Caco-2 (cell line): ENCODE results near the gene THTPA. TPM values are rescaled to one million over a fixed set of nuclear protein-coding genes. Genes with fewer than 3 reads are reported as not detected.

Source experiments
- BruUV-seq: library from RNA; stranded (reverse); fragments of 400-500 nt; replicated peaks from 2 replicates; lab custom pipeline; 2021; lab: Mats Ljungman, UMichigan
- CTCF ChIA-PET: fragments of 300-600 bp; sonication (Branson Sonifier 250); formaldehyde crosslinking; loops from one replicate; lab custom pipeline; 2022; ENCODE audit warnings: antibody characterized with exemption; lab: Charles Lee
- POLR2A ChIA-PET: fragments of 300-600 bp; sonication (Branson Sonifier 250); formaldehyde crosslinking; loops from one replicate; lab custom pipeline; 2022; ENCODE audit warnings: antibody characterized with exemption; lab: Charles Lee
- DNase-seq, 2 experiments: peaks; one replicate each; pipeline versions ENCODE4 v3.0.0 to v3.0.0-alpha.2; 2020 to 2022
- H3K27me3 ChIP-seq: replicated peaks from 2 replicates; pipeline ENCODE4 v1.6.0; 2011; ENCODE audit warnings: low read length; ENCODE audit not compliant: control insufficient read depth, insufficient read depth
- H3K36me3 ChIP-seq: 2 replicates; pipeline ENCODE4 v1.5.1; 2011; ENCODE audit warnings: low read length; ENCODE audit not compliant: control insufficient read depth, insufficient read depth
- H3K4me1 ChIP-seq: fragments of 250-450 bp; sonication (Bioruptor Pico); 2 replicates; pipeline ENCODE4 v1.5.1; 2020; ENCODE audit warnings: mild to moderate bottlenecking
- H3K4me3 ChIP-seq: 2 replicates; pipeline ENCODE4 v1.5.1; 2011; ENCODE audit warnings: low read depth, mild to moderate bottlenecking, control low read depth, low read length
- H3K9me3 ChIP-seq: fragments of 250-450 bp; sonication (Bioruptor Pico); 2 replicates; pipeline ENCODE4 v1.5.1; 2020; ENCODE audit warnings: mild to moderate bottlenecking, moderate library complexity
- H3K27ac Mint-ChIP-seq: one replicate; pipeline ENCODE4 v1.8.0; 2022; ENCODE audit warnings: mixed read lengths; ENCODE audit not compliant: unreplicated experiment
- H3K27me3 Mint-ChIP-seq: one replicate; pipeline ENCODE4 v1.8.0; 2022; ENCODE audit warnings: mixed read lengths; ENCODE audit not compliant: insufficient read depth, unreplicated experiment
- H3K36me3 Mint-ChIP-seq: one replicate; pipeline ENCODE4 v1.8.0; 2022; ENCODE audit warnings: mild to moderate bottlenecking, mixed read lengths; ENCODE audit not compliant: insufficient read depth, unreplicated experiment
- H3K4me1 Mint-ChIP-seq: one replicate; pipeline ENCODE4 v1.8.0; 2022; ENCODE audit warnings: low read depth, mixed read lengths; ENCODE audit not compliant: unreplicated experiment
- H3K4me3 Mint-ChIP-seq: one replicate; pipeline ENCODE4 v1.8.0; 2022; ENCODE audit warnings: mild to moderate bottlenecking, moderate library complexity, mixed read lengths; ENCODE audit not compliant: unreplicated experiment
- H3K9me3 Mint-ChIP-seq: one replicate; pipeline ENCODE4 v1.8.0; 2022; ENCODE audit warnings: mixed read lengths; ENCODE audit not compliant: unreplicated experiment
- intact Hi-C: fragments of 100-400 bp; cut with micrococcal nuclease; formaldehyde crosslinking; loops from one replicate; pipeline ENCODE4 v1.10.0; 2022; ENCODE audit not compliant: unreplicated experiment
- total RNA-seq: library from RNA; stranded (reverse); gene quantifications from 2 replicates; pipeline ENCODE4 v1.2.3, GENCODE V29; 2022
- TF ChIP-seq, protein P1 (sequence below), 2 experiments: fragments of 200-600 bp in 1 of 2; IDR thresholded peaks; 1 replicate in 1 of 2; 2 replicates in 1 of 2; pipeline versions ENCODE4 v1.5.1 to v1.8.0; 2011 to 2022; ENCODE audit warnings: antibody characterized with exemption in 1 of 2, control low read depth in 1 of 2, inconsistent platforms in 1 of 2, low read depth in 1 of 2, low read length in 1 of 2, mild to moderate bottlenecking in 1 of 2, moderate library complexity in 1 of 2; ENCODE audit not compliant: insufficient read depth in 1 of 2, severe bottlenecking in 1 of 2, unreplicated experiment in 1 of 2

THTPA gene
- total RNA-seq, 1 experiment from 2014 or later = 9.3 TPM

DNA sequence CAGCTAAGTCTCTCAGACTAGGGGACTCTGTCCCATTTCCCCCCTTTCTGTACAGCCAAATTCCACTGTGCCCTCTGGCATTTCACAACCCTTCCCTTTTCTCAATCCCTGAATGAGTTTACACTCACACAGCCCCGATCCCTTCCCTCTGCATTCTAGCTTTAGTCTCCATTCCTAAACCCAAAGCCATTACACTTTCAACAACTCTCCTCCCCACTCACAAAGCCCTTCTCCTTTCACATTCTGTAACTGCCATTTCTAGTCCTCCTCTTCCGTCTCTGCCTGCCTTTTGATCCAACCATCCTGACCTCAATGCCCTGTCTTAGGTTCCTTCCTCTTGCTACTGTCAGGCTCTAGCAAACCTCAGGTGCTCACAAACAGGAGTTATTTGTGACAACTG is 8.1 kb upstream of the THTPA start:
- no TSS peak for BruUV-seq
- Mint-ChIP-seq H3K36me3 (no peaks in the 10 kb centered on the region), H3K27ac (no peak overlapping the region), H3K4me1 (peaks cover 11% of the 10 kb centered on the region), H3K4me3 (no peak overlapping the region), H3K9me3 (no peaks in the 10 kb centered on the region), H3K27me3 (no peaks in the 10 kb centered on the region)
- Histone ChIP-seq H3K9me3 (no peaks in the 10 kb centered on the region), H3K4me3 (no peak overlapping the region), H3K36me3 (no peaks in the 10 kb centered on the region), H3K4me1 (0 out of 2 replicates have a peak, but pooled peaks cover 5% of the 10 kb centered on the region), H3K27me3 (no peaks in the 10 kb centered on the region)
- TF ChIP-seq, protein P1, sequence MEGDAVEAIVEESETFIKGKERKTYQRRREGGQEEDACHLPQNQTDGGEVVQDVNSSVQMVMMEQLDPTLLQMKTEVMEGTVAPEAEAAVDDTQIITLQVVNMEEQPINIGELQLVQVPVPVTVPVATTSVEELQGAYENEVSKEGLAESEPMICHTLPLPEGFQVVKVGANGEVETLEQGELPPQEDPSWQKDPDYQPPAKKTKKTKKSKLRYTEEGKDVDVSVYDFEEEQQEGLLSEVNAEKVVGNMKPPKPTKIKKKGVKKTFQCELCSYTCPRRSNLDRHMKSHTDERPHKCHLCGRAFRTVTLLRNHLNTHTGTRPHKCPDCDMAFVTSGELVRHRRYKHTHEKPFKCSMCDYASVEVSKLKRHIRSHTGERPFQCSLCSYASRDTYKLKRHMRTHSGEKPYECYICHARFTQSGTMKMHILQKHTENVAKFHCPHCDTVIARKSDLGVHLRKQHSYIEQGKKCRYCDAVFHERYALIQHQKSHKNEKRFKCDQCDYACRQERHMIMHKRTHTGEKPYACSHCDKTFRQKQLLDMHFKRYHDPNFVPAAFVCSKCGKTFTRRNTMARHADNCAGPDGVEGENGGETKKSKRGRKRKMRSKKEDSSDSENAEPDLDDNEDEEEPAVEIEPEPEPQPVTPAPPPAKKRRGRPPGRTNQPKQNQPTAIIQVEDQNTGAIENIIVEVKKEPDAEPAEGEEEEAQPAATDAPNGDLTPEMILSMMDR (IDR thresholded peaks at IDR 0.05; ENCODE audit: insufficient read depth in 1 of 2, low read depth in 1 of 2, low read length in 1 of 2, severe bottlenecking in 1 of 2, unreplicated experiment in 1 of 2) = no peak
- CTCF ChIA-PET = no interaction called here
- intact Hi-C loops = no loop called here
- DNase-seq = no peak
- POLR2A ChIA-PET = no interaction called here

DNA sequence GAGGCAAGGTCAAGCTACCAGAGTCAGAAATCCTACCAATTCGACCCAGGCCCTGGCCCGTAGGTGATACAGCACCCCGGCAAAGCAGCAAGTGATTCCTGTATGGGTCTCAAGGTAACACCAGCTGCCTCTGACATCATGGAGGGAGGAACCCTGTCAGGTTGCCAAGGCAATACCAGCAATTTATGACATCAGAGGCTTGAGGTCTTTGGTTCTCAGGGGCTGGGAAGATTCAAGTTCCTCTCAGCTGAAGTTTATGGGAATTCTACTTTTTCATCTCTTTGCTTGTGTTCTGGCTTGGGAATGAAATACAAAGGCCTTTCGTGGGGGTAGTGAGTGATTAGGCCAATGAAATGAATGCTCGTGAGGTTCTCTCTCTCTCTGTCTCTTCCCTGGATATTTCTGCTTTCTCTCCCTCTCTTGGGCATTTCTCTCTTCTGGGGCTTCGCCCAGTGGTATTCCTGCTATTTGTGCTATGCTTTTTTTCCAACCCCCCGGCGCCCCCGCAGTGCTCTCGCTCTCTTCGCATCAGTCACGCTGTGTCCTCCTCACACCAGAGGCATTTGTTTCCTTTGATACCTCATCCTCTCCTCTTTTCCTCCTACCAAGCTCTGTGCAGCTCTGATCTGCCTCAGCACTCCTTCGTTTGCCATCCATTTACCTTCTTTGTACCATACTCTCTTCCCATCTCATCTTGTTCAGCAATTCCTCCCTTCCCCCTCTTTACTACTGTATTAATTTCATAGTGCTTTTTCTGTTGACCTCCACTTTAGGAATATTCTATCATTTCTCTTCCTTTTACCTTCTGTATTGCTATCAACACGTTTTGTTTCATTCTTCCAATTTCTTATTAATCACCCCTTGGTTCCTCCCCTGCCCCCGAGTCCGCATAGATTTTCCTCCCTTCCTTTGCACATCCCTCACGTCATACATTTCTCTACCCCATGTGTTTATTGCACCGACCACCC is 7.4 kb upstream of the THTPA start:
- no peaks in the 10 kb centered on the region for H3K9me3 ChIP-seq
- intact Hi-C loops = no loop called here
- POLR2A ChIA-PET = no interaction called here
- H3K36me3 ChIP-seq = no peaks in the 10 kb centered on the region
- TF ChIP-seq, protein P1 (IDR thresholded peaks at IDR 0.05; ENCODE audit: insufficient read depth in 1 of 2, low read depth in 1 of 2, low read length in 1 of 2, severe bottlenecking in 1 of 2, unreplicated experiment in 1 of 2) = no peak
- no peaks in the 10 kb centered on the region for H3K27me3 ChIP-seq
- H3K4me3 ChIP-seq = no peak overlapping the region
- no peaks in the 10 kb centered on the region for H3K9me3 Mint-ChIP-seq
- H3K27me3 Mint-ChIP-seq = no peaks in the 10 kb centered on the region
- H3K4me1 Mint-ChIP-seq = peaks cover 11% of the 10 kb centered on the region
- H3K36me3 Mint-ChIP-seq = no peaks in the 10 kb centered on the region
- CTCF ChIA-PET = no interaction called here
- H3K4me1 ChIP-seq = 0 out of 2 replicates have a peak, but pooled peaks cover 5% of the 10 kb centered on the region
- no peak overlapping the region for H3K4me3 Mint-ChIP-seq
- no TSS peak for BruUV-seq
- no peak for DNase-seq
- H3K27ac Mint-ChIP-seq = no peak overlapping the region

DNA sequence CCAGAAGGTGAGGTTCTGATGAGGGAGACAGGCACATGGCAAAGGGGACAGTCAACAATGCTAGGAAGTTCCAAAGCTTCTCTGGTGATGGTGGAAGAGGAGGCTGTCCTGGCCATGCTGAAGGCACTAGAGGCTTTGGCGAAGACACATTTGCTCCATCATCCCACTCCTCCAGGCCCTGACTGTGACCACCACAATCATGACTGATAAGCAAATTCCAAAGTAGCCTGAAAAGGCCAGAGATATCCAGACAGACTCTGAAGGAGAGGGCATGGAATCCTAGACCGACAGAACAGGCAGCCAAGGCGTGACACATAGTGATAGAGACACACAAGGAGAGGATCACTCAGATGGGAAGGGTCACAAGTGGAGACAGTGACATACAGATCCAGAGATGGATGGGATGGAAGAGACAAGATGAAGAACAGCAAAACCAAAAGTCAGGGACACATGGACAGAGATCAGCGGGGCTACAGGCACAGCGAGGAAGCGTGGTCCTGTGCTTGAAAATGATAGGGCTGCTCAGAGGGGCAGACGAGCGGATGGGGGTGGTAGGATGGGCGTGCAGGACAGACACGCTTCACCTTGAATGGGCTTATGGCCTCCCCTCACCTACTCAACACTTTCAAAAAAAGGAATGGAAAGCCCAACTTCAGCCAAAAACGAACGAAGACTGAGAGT is 5.8 kb upstream of the THTPA start:
- 0 out of 2 replicates have a peak, but pooled peaks cover 5% of the 10 kb centered on the region for H3K4me1 ChIP-seq
- CTCF ChIA-PET = no interaction called here
- H3K9me3 ChIP-seq = no peaks in the 10 kb centered on the region
- H3K9me3 Mint-ChIP-seq = no peaks in the 10 kb centered on the region
- H3K4me3 Mint-ChIP-seq = no peak overlapping the region
- H3K36me3 ChIP-seq = no peaks in the 10 kb centered on the region
- no peaks in the 10 kb centered on the region for H3K27me3 Mint-ChIP-seq
- H3K4me1 Mint-ChIP-seq = peaks cover 4% of the 10 kb centered on the region
- no peak for DNase-seq
- H3K4me3 ChIP-seq = peak overlapping the region; percentile 54
- H3K27ac Mint-ChIP-seq = no peak overlapping the region
- TF ChIP-seq, protein P1 (IDR thresholded peaks at IDR 0.05; ENCODE audit: insufficient read depth in 1 of 2, low read depth in 1 of 2, low read length in 1 of 2, severe bottlenecking in 1 of 2, unreplicated experiment in 1 of 2) = no peak
- H3K36me3 Mint-ChIP-seq = no peaks in the 10 kb centered on the region
- BruUV-seq = no TSS peak
- POLR2A ChIA-PET = no interaction called here
- no peaks in the 10 kb centered on the region for H3K27me3 ChIP-seq
- intact Hi-C loops = no loop called here
